ENCODE results near the gene BRD3.

GRCh38 chr9:134066526-134066912 is 1.3 kb downstream of the BRD3 start:
- no peak for TF ChIP-seq CTCF (IDR thresholded peaks at IDR 0.05)
- TF ChIP-seq POLR2A (IDR thresholded peaks at IDR 0.05) = no peak
- no peak for TF ChIP-seq POLR2AphosphoS5 (IDR thresholded peaks at IDR 0.05)
